Activated T-helper 1 cell treated with anti-CD3 and anti-CD28 coated beads, Interleukin-12 subunit alpha, Interleukin-12 subunit beta, Interleukin-2, Interleukin-4 antibody, amounts not matched to agents 30 ng/mL and 10 ng/mL and 1 ng/mL, durations not matched to agents 14 hours and 24 hours and 36 hours (primary cell): ENCODE measurements around the gene POU5F1. TPM values are rescaled to one million over a fixed set of nuclear protein-coding genes. Genes with fewer than 3 reads are reported as not detected.
"Not testable (repeated sequence)": the region's sequence is repeated elsewhere in the genome, so short reads cannot be mapped to it uniquely, and the experiment has no call there.

Source experiments
- DNase-seq: peaks from one replicate; pipeline ENCODE4 v3.0.0; 2021; ENCODE audit warnings: low spot score
- H3K27ac Mint-ChIP-seq: one replicate; pipeline ENCODE4 v1.8.0; 2021; ENCODE audit warnings: mild to moderate bottlenecking, mixed read lengths
- H3K27me3 Mint-ChIP-seq: one replicate; pipeline ENCODE4 v1.8.0; 2022; ENCODE audit warnings: mild to moderate bottlenecking, moderate library complexity, mixed read lengths; ENCODE audit not compliant: insufficient read depth
- H3K36me3 Mint-ChIP-seq: one replicate; pipeline ENCODE4 v1.8.0; 2021; ENCODE audit warnings: low read depth, mixed read lengths
- H3K4me1 Mint-ChIP-seq: one replicate; pipeline ENCODE4 v1.8.0; 2021; ENCODE audit warnings: low read depth, mixed read lengths
- H3K4me3 Mint-ChIP-seq: one replicate; pipeline ENCODE4 v1.8.0; 2021; ENCODE audit warnings: mild to moderate bottlenecking, moderate library complexity, mixed read lengths
- H3K9me3 Mint-ChIP-seq: one replicate; pipeline ENCODE4 v1.8.0; 2021; ENCODE audit warnings: mixed read lengths
- intact Hi-C: fragments of 100-400 bp; cut with micrococcal nuclease; formaldehyde crosslinking; loops from one replicate; pipeline ENCODE4 v1.15.1; 2024
- total RNA-seq: library from RNA; stranded (reverse); gene quantifications from 2 replicates; pipeline ENCODE4 v1.2.3, GENCODE V29; 2022

POU5F1 gene
- total RNA-seq, 1 donor from 2014 or later, result not detected

GRCh38 chr6:31170987-31171671, 647 bp upstream of the POU5F1 start:
- intact Hi-C loops, result no loop called here
- H3K4me1 Mint-ChIP-seq, result no peaks in the 10 kb centered on the region
- H3K4me3 Mint-ChIP-seq, result no peak overlapping the region
- H3K27ac Mint-ChIP-seq, result no peak overlapping the region
- no peaks in the 10 kb centered on the region for H3K27me3 Mint-ChIP-seq
- H3K9me3 Mint-ChIP-seq, result no peaks in the 10 kb centered on the region
- H3K36me3 Mint-ChIP-seq, result peaks cover 2% of the 10 kb centered on the region
- DNase-seq, result no peak

- H3K4me3 Mint-ChIP-seq, H3K27me3 Mint-ChIP-seq, H3K9me3 Mint-ChIP-seq, DNase-seq, H3K36me3 Mint-ChIP-seq, intact Hi-C loops, H3K4me1 Mint-ChIP-seq, H3K27ac Mint-ChIP-seq: not testable (repeated sequence)
Observed at GRCh38 chr6:31169858-31170599, 453 bp downstream of the POU5F1 start.

- H3K27me3 Mint-ChIP-seq, result no peaks in the 10 kb centered on the region
- H3K36me3 Mint-ChIP-seq, result peaks cover 4% of the 10 kb centered on the region
- intact Hi-C loops, result no loop called here
- no peak overlapping the region for H3K27ac Mint-ChIP-seq
- H3K4me3 Mint-ChIP-seq, result no peak overlapping the region
- no peak for DNase-seq
- no peaks in the 10 kb centered on the region for H3K9me3 Mint-ChIP-seq
- peaks cover 9% of the 10 kb centered on the region for H3K4me1 Mint-ChIP-seq
Observed at GRCh38 chr6:31169123-31169857, 1.2 kb downstream of the POU5F1 start.

GRCh38 chr6:31168606-31169005, 1.9 kb downstream of the POU5F1 start:
- Mint-ChIP-seq H3K36me3 (peaks cover 4% of the 10 kb centered on the region), H3K27me3 (no peaks in the 10 kb centered on the region), H3K4me1 (peaks cover 9% of the 10 kb centered on the region), H3K27ac (peak overlapping the region; percentile 16), H3K4me3 (no peak overlapping the region), H3K9me3 (no peaks in the 10 kb centered on the region)
- no peak for DNase-seq
- intact Hi-C loops, result no loop called here

- intact Hi-C loops, result no loop called here
- no peak overlapping the region for H3K27ac Mint-ChIP-seq
- no peaks in the 10 kb centered on the region for H3K27me3 Mint-ChIP-seq
- no peak overlapping the region for H3K4me3 Mint-ChIP-seq
- H3K9me3 Mint-ChIP-seq, result no peaks in the 10 kb centered on the region
- peaks cover 16% of the 10 kb centered on the region for H3K4me1 Mint-ChIP-seq
- peaks cover 13% of the 10 kb centered on the region for H3K36me3 Mint-ChIP-seq
- DNase-seq, result no peak
Observed at GRCh38 chr6:31165986-31166385, 4.5 kb downstream of the POU5F1 start.

GRCh38 chr6:31165064-31165832, 5.2 kb downstream of the POU5F1 start:
- intact Hi-C loops, DNase-seq, H3K27me3 Mint-ChIP-seq, H3K9me3 Mint-ChIP-seq, H3K4me3 Mint-ChIP-seq: not testable (repeated sequence)
- peaks cover 16% of the 10 kb centered on the region for H3K4me1 Mint-ChIP-seq
- peaks cover 13% of the 10 kb centered on the region for H3K36me3 Mint-ChIP-seq
- H3K27ac Mint-ChIP-seq, result peak overlapping the region; percentile 74

GRCh38 chr6:31164475-31165063, 5.9 kb downstream of the POU5F1 start:
- peaks cover 18% of the 10 kb centered on the region for H3K36me3 Mint-ChIP-seq
- intact Hi-C loops, H3K9me3 Mint-ChIP-seq, H3K27ac Mint-ChIP-seq, H3K27me3 Mint-ChIP-seq, DNase-seq, H3K4me3 Mint-ChIP-seq: not testable (repeated sequence)
- peaks cover 23% of the 10 kb centered on the region for H3K4me1 Mint-ChIP-seq

GRCh38 chr6:31163922-31164321, 6.6 kb downstream of the POU5F1 start:
- no peaks in the 10 kb centered on the region for H3K9me3 Mint-ChIP-seq
- peaks cover 21% of the 10 kb centered on the region for H3K36me3 Mint-ChIP-seq
- H3K27me3 Mint-ChIP-seq, result no peaks in the 10 kb centered on the region
- peaks cover 26% of the 10 kb centered on the region for H3K4me1 Mint-ChIP-seq
- no peak overlapping the region for H3K4me3 Mint-ChIP-seq
- H3K27ac Mint-ChIP-seq, result no peak overlapping the region
- intact Hi-C loops, result no loop called here
- no peak for DNase-seq

GRCh38 chr6:31162463-31163165, 7.9 kb downstream of the POU5F1 start:
- H3K27ac Mint-ChIP-seq, result no peak overlapping the region
- H3K4me3 Mint-ChIP-seq, result no peak overlapping the region
- H3K4me1 Mint-ChIP-seq, result peaks cover 32% of the 10 kb centered on the region
- H3K27me3 Mint-ChIP-seq, result no peaks in the 10 kb centered on the region
- peaks cover 24% of the 10 kb centered on the region for H3K36me3 Mint-ChIP-seq
- intact Hi-C loops, result no loop called here
- no peaks in the 10 kb centered on the region for H3K9me3 Mint-ChIP-seq
- no peak for DNase-seq

- no peak overlapping the region for H3K27ac Mint-ChIP-seq
- H3K27me3 Mint-ChIP-seq, result no peaks in the 10 kb centered on the region
- intact Hi-C loops, result no loop called here
- H3K4me1 Mint-ChIP-seq, result peaks cover 41% of the 10 kb centered on the region
- DNase-seq, result no peak
- H3K36me3 Mint-ChIP-seq, result peaks cover 22% of the 10 kb centered on the region
- peak overlapping the region; percentile 55 for H3K4me3 Mint-ChIP-seq
- H3K9me3 Mint-ChIP-seq, result no peaks in the 10 kb centered on the region
Observed at GRCh38 chr6:31161216-31162126, 9.0 kb downstream of the POU5F1 start.
